HEK293 (cell line): ENCODE measurements around the gene RAB20.

Source experiments
- CTCF ChIA-PET: fragments of 350-600 bp; formaldehyde crosslinking; extraction: SDS; loops from one replicate; lab custom pipeline; 2021; ENCODE audit warnings: antibody characterized with exemption; lab: Yijun Ruan, JAX
- POLR2A ChIA-PET: fragments of 300-600 bp; formaldehyde crosslinking; extraction: SDS; loops from one replicate; lab custom pipeline; 2020; ENCODE audit warnings: antibody characterized with exemption, inconsistent platforms; lab: Yijun Ruan, JAX
- H3K27ac ChIP-seq: fragments of 200-500 bp; sonication (Bioruptor generic); 2 replicates; pipeline ENCODE4 v1.5.1; 2014; ENCODE audit warnings: low read depth, low read length, control low read depth, inconsistent platforms; ENCODE audit errors: extremely low read depth
- H3K36me3 ChIP-seq, 2 experiments: fragments of 200-500 bp in 1 of 2; sonication (Bioruptor generic) in 1 of 2; 1 replicate in 1 of 2; 2 replicates in 1 of 2; pipeline ENCODE4 v1.5.1; 2014 to 2017; ENCODE audit warnings: inconsistent platforms in 2 of 2, low read length in 2 of 2; ENCODE audit not compliant: control insufficient read depth in 2 of 2, insufficient read depth in 1 of 2
- H3K4me1 ChIP-seq: fragments of 200-500 bp; sonication (Bioruptor generic); 2 replicates; pipeline ENCODE4 v1.5.1; 2014; ENCODE audit warnings: mild to moderate bottlenecking, low read length, inconsistent platforms; ENCODE audit not compliant: control insufficient read depth, insufficient read depth
- H3K4me3 ChIP-seq: 2 replicates; pipeline ENCODE4 v1.5.1; 2011; ENCODE audit warnings: low read depth, mild to moderate bottlenecking, control low read depth, low read length, moderate library complexity
- H3K9me3 ChIP-seq: fragments of 200-500 bp; sonication (Bioruptor generic); 2 replicates; pipeline ENCODE4 v1.5.1; 2014; ENCODE audit warnings: low read depth, low read length, inconsistent platforms; ENCODE audit not compliant: control insufficient read depth, insufficient read depth
- GFI1B ChIP-seq: fragments of 450-650 bp; formaldehyde crosslinking; IDR thresholded peaks from 2 replicates; pipeline ENCODE4 v1.5.1; 2016; ENCODE audit warnings: missing biosample characterization, missing genetic modification characterization
- IKZF3 ChIP-seq: fragments of 450-650 bp; IDR thresholded peaks from 2 replicates; pipeline ENCODE4 v1.5.0; 2018; ENCODE audit warnings: missing biosample characterization, mild to moderate bottlenecking, missing genetic modification characterization, moderate library complexity
- INSM2 ChIP-seq: fragments of 450-650 bp; formaldehyde crosslinking; IDR thresholded peaks from 2 replicates; pipeline ENCODE4 v1.5.1; 2016; ENCODE audit warnings: missing biosample characterization, missing genetic modification characterization
- ZBTB44 ChIP-seq: fragments of 450-650 bp; IDR thresholded peaks from 2 replicates; pipeline ENCODE4 v1.5.1; 2018; ENCODE audit warnings: missing biosample characterization, mild to moderate bottlenecking, missing genetic modification characterization
- ZBTB7A ChIP-seq: fragments of 450-650 bp; formaldehyde crosslinking; IDR thresholded peaks from 2 replicates; pipeline ENCODE4 v1.5.1; 2016; ENCODE audit warnings: low read depth, missing biosample characterization, missing genetic modification characterization
- ZEB2 ChIP-seq: fragments of 450-650 bp; formaldehyde crosslinking; IDR thresholded peaks from 2 replicates; pipeline ENCODE4 v1.5.1; 2016; ENCODE audit warnings: missing biosample characterization, missing genetic modification characterization
- ZNF112 ChIP-seq: fragments of 450-650 bp; formaldehyde crosslinking; IDR thresholded peaks from 2 replicates; pipeline ENCODE4 v1.5.0; 2017; ENCODE audit warnings: missing biosample characterization, missing genetic modification characterization
- ZNF184 ChIP-seq: fragments of 450-650 bp; IDR thresholded peaks from 2 replicates; pipeline ENCODE4 v1.5.1; 2018; ENCODE audit warnings: missing biosample characterization, mild to moderate bottlenecking, missing genetic modification characterization
- ZNF354C ChIP-seq: fragments of 450-650 bp; formaldehyde crosslinking; IDR thresholded peaks from 2 replicates; pipeline ENCODE4 v1.5.1; 2016; ENCODE audit warnings: missing biosample characterization, missing genetic modification characterization, low read depth, borderline replicate concordance
- ZNF510 ChIP-seq: fragments of 450-650 bp; formaldehyde crosslinking; IDR thresholded peaks from 2 replicates; pipeline ENCODE4 v1.5.1; 2018; ENCODE audit warnings: mild to moderate bottlenecking, missing genetic modification characterization, missing biosample characterization; ENCODE audit not compliant: insufficient replicate concordance
- ZNF514 ChIP-seq: fragments of 450-650 bp; formaldehyde crosslinking; IDR thresholded peaks from 2 replicates; pipeline ENCODE4 v1.5.1; 2016; ENCODE audit warnings: missing biosample characterization, missing genetic modification characterization
- ZNF561 ChIP-seq: fragments of 450-650 bp; IDR thresholded peaks from 2 replicates; pipeline ENCODE4 v1.5.1; 2018; ENCODE audit warnings: missing biosample characterization, missing genetic modification characterization, borderline replicate concordance
- ZNF76 ChIP-seq: fragments of 450-650 bp; formaldehyde crosslinking; IDR thresholded peaks from 2 replicates; pipeline ENCODE4; 2016; ENCODE audit warnings: low read depth, missing biosample characterization, missing genetic modification characterization, borderline replicate concordance
- TF ChIP-seq, protein P1 (sequence below): fragments of 450-650 bp; formaldehyde crosslinking; IDR thresholded peaks from 2 replicates; pipeline ENCODE4 v1.5.1; 2016; ENCODE audit warnings: missing biosample characterization, missing genetic modification characterization
- TF ChIP-seq, protein P2 (sequence below): fragments of 450-650 bp; formaldehyde crosslinking; IDR thresholded peaks from 2 replicates; pipeline ENCODE4 v1.5.1; 2016; ENCODE audit warnings: missing biosample characterization, missing genetic modification characterization
- TF ChIP-seq, protein P3 (sequence below): fragments of 450-650 bp; formaldehyde crosslinking; conservative IDR thresholded peaks from 2 replicates; pipeline ENCODE4 v1.5.1; 2016; ENCODE audit warnings: low read depth, missing biosample characterization, missing genetic modification characterization

RAB20 gene

GRCh38 chr13:110563463-110563774 lies 1.9 kb upstream of the RAB20 start:
- CTCF ChIA-PET = no interaction called here
- Histone ChIP-seq H3K36me3 (no peaks in the 10 kb centered on the region), H3K27ac (no peak overlapping the region), H3K4me1 (peaks cover 6% of the 10 kb centered on the region; the same call in 1 of the 2 replicates)
- POLR2A ChIA-PET = no interaction called here
- TF ChIP-seq ZEB2 (tag by site-specific recombination) = no peak
- TF ChIP-seq GFI1B (tag by site-specific recombination) = no peak
- TF ChIP-seq ZNF112 = no peak
- no peak for TF ChIP-seq ZNF561 (tag by site-specific recombination)
- TF ChIP-seq, all 188 proteins: peak for 0
- Histone ChIP-seq H3K4me3 (no peak overlapping the region), H3K9me3 (no peaks in the 10 kb centered on the region)

GRCh38 chr13:110562696-110563462 lies 1.4 kb upstream of the RAB20 start:
- no peak overlapping the region for H3K4me3 ChIP-seq
- H3K9me3 ChIP-seq = no peaks in the 10 kb centered on the region
- ChIA-PET CTCF (no interaction called here), POLR2A (interaction anchor here (1.1 to 1.2 kb wide), 2 partner anchors 30 to 54 kb away, joined by 3 read pairs; no protein-coding TSS in a partner anchor)
- H3K4me1 ChIP-seq = peaks cover 6% of the 10 kb centered on the region; the same call in 1 of the 2 replicates
- H3K27ac ChIP-seq = no peak overlapping the region
- H3K36me3 ChIP-seq = no peaks in the 10 kb centered on the region
- TF ChIP-seq ZBTB44 (no peak), ZNF184 (no peak), ZNF354C (tag by site-specific recombination) (no peak), ZNF510 (tag by site-specific recombination) (no peak), INSM2 (tag by site-specific recombination) (no peak), ZBTB7A (tag by site-specific recombination) (no peak), ZNF76 (tag by site-specific recombination) (no peak), IKZF3 (tag by site-specific recombination) (no peak), ZNF514 (tag by site-specific recombination) (no peak)
- TF ChIP-seq, protein P1, sequence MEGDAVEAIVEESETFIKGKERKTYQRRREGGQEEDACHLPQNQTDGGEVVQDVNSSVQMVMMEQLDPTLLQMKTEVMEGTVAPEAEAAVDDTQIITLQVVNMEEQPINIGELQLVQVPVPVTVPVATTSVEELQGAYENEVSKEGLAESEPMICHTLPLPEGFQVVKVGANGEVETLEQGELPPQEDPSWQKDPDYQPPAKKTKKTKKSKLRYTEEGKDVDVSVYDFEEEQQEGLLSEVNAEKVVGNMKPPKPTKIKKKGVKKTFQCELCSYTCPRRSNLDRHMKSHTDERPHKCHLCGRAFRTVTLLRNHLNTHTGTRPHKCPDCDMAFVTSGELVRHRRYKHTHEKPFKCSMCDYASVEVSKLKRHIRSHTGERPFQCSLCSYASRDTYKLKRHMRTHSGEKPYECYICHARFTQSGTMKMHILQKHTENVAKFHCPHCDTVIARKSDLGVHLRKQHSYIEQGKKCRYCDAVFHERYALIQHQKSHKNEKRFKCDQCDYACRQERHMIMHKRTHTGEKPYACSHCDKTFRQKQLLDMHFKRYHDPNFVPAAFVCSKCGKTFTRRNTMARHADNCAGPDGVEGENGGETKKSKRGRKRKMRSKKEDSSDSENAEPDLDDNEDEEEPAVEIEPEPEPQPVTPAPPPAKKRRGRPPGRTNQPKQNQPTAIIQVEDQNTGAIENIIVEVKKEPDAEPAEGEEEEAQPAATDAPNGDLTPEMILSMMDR (tag by site-specific recombination) = no peak
- TF ChIP-seq, protein P2, sequence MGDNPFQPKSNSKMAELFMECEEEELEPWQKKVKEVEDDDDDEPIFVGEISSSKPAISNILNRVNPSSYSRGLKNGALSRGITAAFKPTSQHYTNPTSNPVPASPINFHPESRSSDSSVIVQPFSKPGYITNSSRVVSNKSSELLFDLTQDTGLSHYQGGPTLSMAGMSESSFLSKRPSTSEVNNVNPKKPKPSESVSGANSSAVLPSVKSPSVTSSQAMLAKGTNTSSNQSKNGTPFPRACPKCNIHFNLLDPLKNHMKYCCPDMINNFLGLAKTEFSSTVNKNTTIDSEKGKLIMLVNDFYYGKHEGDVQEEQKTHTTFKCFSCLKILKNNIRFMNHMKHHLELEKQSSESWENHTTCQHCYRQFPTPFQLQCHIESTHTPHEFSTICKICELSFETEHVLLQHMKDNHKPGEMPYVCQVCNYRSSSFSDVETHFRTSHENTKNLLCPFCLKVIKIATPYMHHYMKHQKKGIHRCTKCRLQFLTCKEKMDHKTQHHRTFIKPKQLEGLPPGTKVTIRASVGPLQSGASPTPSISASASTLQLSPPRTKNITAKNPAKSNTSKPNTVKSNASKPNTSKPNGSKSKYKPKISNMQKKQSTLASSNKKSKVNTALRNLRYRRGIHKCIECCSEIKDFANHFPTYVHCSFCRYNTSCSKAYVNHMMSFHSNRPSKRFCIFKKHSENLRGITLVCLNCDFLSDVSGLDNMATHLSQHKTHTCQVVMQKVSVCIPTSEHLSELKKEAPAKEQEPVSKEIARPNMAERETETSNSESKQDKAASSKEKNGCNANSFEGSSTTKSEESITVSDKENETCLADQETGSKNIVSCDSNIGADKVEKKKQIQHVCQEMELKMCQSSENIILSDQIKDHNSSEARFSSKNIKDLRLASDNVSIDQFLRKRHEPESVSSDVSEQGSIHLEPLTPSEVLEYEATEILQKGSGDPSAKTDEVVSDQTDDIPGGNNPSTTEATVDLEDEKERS (tag by site-specific recombination) = no peak
- TF ChIP-seq, protein P3, sequence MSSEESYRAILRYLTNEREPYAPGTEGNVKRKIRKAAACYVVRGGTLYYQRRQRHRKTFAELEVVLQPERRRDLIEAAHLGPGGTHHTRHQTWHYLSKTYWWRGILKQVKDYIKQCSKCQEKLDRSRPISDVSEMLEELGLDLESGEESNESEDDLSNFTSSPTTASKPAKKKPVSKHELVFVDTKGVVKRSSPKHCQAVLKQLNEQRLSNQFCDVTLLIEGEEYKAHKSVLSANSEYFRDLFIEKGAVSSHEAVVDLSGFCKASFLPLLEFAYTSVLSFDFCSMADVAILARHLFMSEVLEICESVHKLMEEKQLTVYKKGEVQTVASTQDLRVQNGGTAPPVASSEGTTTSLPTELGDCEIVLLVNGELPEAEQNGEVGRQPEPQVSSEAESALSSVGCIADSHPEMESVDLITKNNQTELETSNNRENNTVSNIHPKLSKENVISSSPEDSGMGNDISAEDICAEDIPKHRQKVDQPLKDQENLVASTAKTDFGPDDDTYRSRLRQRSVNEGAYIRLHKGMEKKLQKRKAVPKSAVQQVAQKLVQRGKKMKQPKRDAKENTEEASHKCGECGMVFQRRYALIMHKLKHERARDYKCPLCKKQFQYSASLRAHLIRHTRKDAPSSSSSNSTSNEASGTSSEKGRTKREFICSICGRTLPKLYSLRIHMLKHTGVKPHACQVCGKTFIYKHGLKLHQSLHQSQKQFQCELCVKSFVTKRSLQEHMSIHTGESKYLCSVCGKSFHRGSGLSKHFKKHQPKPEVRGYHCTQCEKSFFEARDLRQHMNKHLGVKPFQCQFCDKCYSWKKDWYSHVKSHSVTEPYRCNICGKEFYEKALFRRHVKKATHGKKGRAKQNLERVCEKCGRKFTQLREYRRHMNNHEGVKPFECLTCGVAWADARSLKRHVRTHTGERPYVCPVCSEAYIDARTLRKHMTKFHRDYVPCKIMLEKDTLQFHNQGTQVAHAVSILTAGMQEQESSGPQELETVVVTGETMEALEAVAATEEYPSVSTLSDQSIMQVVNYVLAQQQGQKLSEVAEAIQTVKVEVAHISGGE (tag by site-specific recombination) = no peak
